ENCODE measurements around the gene CELF6.

The CELF6 gene

GRCh38 chr15:72248514-72248913 lies 71.4 kb downstream of the CELF6 start:
- Histone ChIP-seq H3K4me3 (ENCODE audit: low read length in 2 of 2) (no peak overlapping the region), H3K9ac (ENCODE audit: low read depth in 1 of 2, low read length in 2 of 2) (no peak overlapping the region), H3K27me3 (ENCODE audit: control insufficient read depth in 2 of 2, insufficient read depth in 2 of 2, low read length in 2 of 2) (no peaks in the 10 kb centered on the region), H3K9me3 (ENCODE audit: control insufficient read depth in 2 of 2, low read length in 2 of 2) (no peaks in the 10 kb centered on the region), H3K27ac (ENCODE audit: low read depth in 2 of 2, low read length in 2 of 2) (no peak overlapping the region), H3K4me1 (ENCODE audit: control insufficient read depth in 2 of 2, insufficient read depth in 2 of 2, low read length in 2 of 2) (no peaks in the 10 kb centered on the region), H3K36me3 (ENCODE audit: control insufficient read depth in 2 of 2, insufficient read depth in 2 of 2, low read length in 2 of 2) (peaks cover 35 to 48% of the 10 kb centered on the region in 2 donors)

GRCh38 chr15:72242775-72243370 lies 77.1 kb downstream of the CELF6 start:
- H3K36me3 ChIP-seq (ENCODE audit: control insufficient read depth in 2 of 2, insufficient read depth in 2 of 2, low read length in 2 of 2): peaks cover 25 to 28% of the 10 kb centered on the region in 2 donors

GRCh38 chr15:72239652-72240051 lies 80.3 kb downstream of the CELF6 start:
- H3K9me3 ChIP-seq (ENCODE audit: control insufficient read depth in 2 of 2, low read length in 2 of 2): no peaks in the 10 kb centered on the region
- H3K27me3 ChIP-seq (ENCODE audit: control insufficient read depth in 2 of 2, insufficient read depth in 2 of 2, low read length in 2 of 2): no peaks in the 10 kb centered on the region
- H3K27ac ChIP-seq (ENCODE audit: low read depth in 2 of 2, low read length in 2 of 2): no peak overlapping the region
- no peak overlapping the region for H3K9ac ChIP-seq (ENCODE audit: low read depth in 1 of 2, low read length in 2 of 2)
- no peaks in the 10 kb centered on the region for H3K4me1 ChIP-seq (ENCODE audit: control insufficient read depth in 2 of 2, insufficient read depth in 2 of 2, low read length in 2 of 2)
- peaks cover 25% of the 10 kb centered on the region in 2 donors for H3K36me3 ChIP-seq (ENCODE audit: control insufficient read depth in 2 of 2, insufficient read depth in 2 of 2, low read length in 2 of 2)
- no peak overlapping the region for H3K4me3 ChIP-seq (ENCODE audit: low read length in 2 of 2)

More at GRCh38 chr15:72242775-72243370, 77.1 kb downstream of the CELF6 start:
- Histone ChIP-seq H3K27me3 (ENCODE audit: control insufficient read depth in 2 of 2, insufficient read depth in 2 of 2, low read length in 2 of 2) (no peaks in the 10 kb centered on the region), H3K27ac (ENCODE audit: low read depth in 2 of 2, low read length in 2 of 2) (no peak overlapping the region), H3K4me3 (ENCODE audit: low read length in 2 of 2) (no peak overlapping the region), H3K9me3 (ENCODE audit: control insufficient read depth in 2 of 2, low read length in 2 of 2) (no peaks in the 10 kb centered on the region), H3K4me1 (ENCODE audit: control insufficient read depth in 2 of 2, insufficient read depth in 2 of 2, low read length in 2 of 2) (no peaks in the 10 kb centered on the region), H3K9ac (ENCODE audit: low read depth in 1 of 2, low read length in 2 of 2) (no peak overlapping the region)

DNA sequence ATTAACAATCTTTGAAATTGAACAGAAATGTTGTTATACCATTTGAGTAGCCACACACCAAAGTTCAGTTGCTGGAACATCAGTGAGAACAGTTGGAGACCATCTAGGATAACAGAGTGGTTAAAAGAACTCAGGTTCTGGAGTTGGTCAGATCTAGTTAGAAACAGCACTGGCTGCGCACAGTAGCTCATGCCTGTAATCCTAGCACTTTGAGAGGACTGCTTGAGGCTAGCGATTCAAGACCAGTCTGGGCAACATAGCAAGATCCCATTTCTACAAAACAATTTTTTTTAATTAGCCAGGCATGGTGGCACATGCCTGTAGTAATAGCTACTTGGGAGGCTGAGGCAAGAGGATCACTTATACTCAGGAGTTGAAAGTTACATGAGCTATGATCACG lies 81.4 kb downstream of the CELF6 start:
- no peak overlapping the region for H3K9ac ChIP-seq (ENCODE audit: low read depth in 1 of 2, low read length in 2 of 2)
- H3K27ac ChIP-seq (ENCODE audit: low read depth in 2 of 2, low read length in 2 of 2): no peak overlapping the region
- H3K4me1 ChIP-seq (ENCODE audit: control insufficient read depth in 2 of 2, insufficient read depth in 2 of 2, low read length in 2 of 2): no peaks in the 10 kb centered on the region
- no peaks in the 10 kb centered on the region for H3K27me3 ChIP-seq (ENCODE audit: control insufficient read depth in 2 of 2, insufficient read depth in 2 of 2, low read length in 2 of 2)
- no peaks in the 10 kb centered on the region for H3K9me3 ChIP-seq (ENCODE audit: control insufficient read depth in 2 of 2, low read length in 2 of 2)
- peaks cover 21 to 25% of the 10 kb centered on the region in 2 donors for H3K36me3 ChIP-seq (ENCODE audit: control insufficient read depth in 2 of 2, insufficient read depth in 2 of 2, low read length in 2 of 2)
- no peak overlapping the region for H3K4me3 ChIP-seq (ENCODE audit: low read length in 2 of 2)

GRCh38 chr15:72237853-72238224 lies 82.1 kb downstream of the CELF6 start:
- Histone ChIP-seq H3K27ac (ENCODE audit: low read depth in 2 of 2, low read length in 2 of 2) (no peak overlapping the region), H3K9ac (ENCODE audit: low read depth in 1 of 2, low read length in 2 of 2) (no peak overlapping the region), H3K4me3 (ENCODE audit: low read length in 2 of 2) (no peak overlapping the region), H3K27me3 (ENCODE audit: control insufficient read depth in 2 of 2, insufficient read depth in 2 of 2, low read length in 2 of 2) (no peaks in the 10 kb centered on the region), H3K9me3 (ENCODE audit: control insufficient read depth in 2 of 2, low read length in 2 of 2) (no peaks in the 10 kb centered on the region), H3K36me3 (ENCODE audit: control insufficient read depth in 2 of 2, insufficient read depth in 2 of 2, low read length in 2 of 2) (peaks cover 20 to 23% of the 10 kb centered on the region in 2 donors), H3K4me1 (ENCODE audit: control insufficient read depth in 2 of 2, insufficient read depth in 2 of 2, low read length in 2 of 2) (no peaks in the 10 kb centered on the region)

- Histone ChIP-seq H3K4me3 (ENCODE audit: low read length in 2 of 2) (no peak overlapping the region), H3K9ac (ENCODE audit: low read depth in 1 of 2, low read length in 2 of 2) (no peak overlapping the region), H3K27me3 (ENCODE audit: control insufficient read depth in 2 of 2, insufficient read depth in 2 of 2, low read length in 2 of 2) (no peaks in the 10 kb centered on the region), H3K36me3 (ENCODE audit: control insufficient read depth in 2 of 2, insufficient read depth in 2 of 2, low read length in 2 of 2) (peaks cover 14 to 18% of the 10 kb centered on the region in 2 donors), H3K4me1 (ENCODE audit: control insufficient read depth in 2 of 2, insufficient read depth in 2 of 2, low read length in 2 of 2) (peaks cover 4 to 6% of the 10 kb centered on the region in 2 donors), H3K9me3 (ENCODE audit: control insufficient read depth in 2 of 2, low read length in 2 of 2) (no peaks in the 10 kb centered on the region), H3K27ac (ENCODE audit: low read depth in 2 of 2, low read length in 2 of 2) (peak overlapping the region in 1 of 2 donors; percentile 44)
These were observed 82.7 kb downstream of the CELF6 start for GRCh38 chr15:72237029-72237852.

GRCh38 chr15:72236381-72237003 lies 83.5 kb downstream of the CELF6 start:
- no peak overlapping the region for H3K27ac ChIP-seq (ENCODE audit: low read depth in 2 of 2, low read length in 2 of 2)
- H3K9ac ChIP-seq (ENCODE audit: low read depth in 1 of 2, low read length in 2 of 2): no peak overlapping the region
- H3K9me3 ChIP-seq (ENCODE audit: control insufficient read depth in 2 of 2, low read length in 2 of 2): no peaks in the 10 kb centered on the region
- H3K4me1 ChIP-seq (ENCODE audit: control insufficient read depth in 2 of 2, insufficient read depth in 2 of 2, low read length in 2 of 2): peaks cover 4 to 9% of the 10 kb centered on the region in 2 donors
- H3K4me3 ChIP-seq (ENCODE audit: low read length in 2 of 2): no peak overlapping the region
- H3K27me3 ChIP-seq (ENCODE audit: control insufficient read depth in 2 of 2, insufficient read depth in 2 of 2, low read length in 2 of 2): no peaks in the 10 kb centered on the region
- H3K36me3 ChIP-seq (ENCODE audit: control insufficient read depth in 2 of 2, insufficient read depth in 2 of 2, low read length in 2 of 2): peaks cover 7 to 10% of the 10 kb centered on the region in 2 donors

DNA sequence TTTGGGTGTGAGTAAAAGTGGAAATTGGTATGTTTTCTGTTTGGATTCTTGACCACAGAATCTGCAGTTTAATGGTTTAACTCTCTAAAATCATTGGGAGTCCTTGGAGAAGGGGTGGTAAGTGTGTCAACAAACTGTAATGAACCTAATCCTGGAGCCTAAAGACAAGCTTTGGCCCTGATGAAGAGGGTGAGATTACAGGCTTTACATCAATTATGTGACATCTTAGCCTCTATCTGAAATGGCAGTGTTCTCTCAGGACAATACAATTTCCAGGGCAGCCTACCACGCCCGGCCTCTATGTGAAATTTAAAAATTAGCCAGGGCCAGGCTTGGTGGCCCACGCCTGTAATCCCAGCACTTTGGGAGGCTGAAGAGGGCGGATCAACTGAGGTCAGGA lies 84.7 kb downstream of the CELF6 start:
- Histone ChIP-seq H3K27me3 (ENCODE audit: control insufficient read depth in 2 of 2, insufficient read depth in 2 of 2, low read length in 2 of 2) (no peaks in the 10 kb centered on the region), H3K4me3 (ENCODE audit: low read length in 2 of 2) (no peak overlapping the region), H3K27ac (ENCODE audit: low read depth in 2 of 2, low read length in 2 of 2) (no peak overlapping the region), H3K4me1 (ENCODE audit: control insufficient read depth in 2 of 2, insufficient read depth in 2 of 2, low read length in 2 of 2) (peaks cover 4 to 12% of the 10 kb centered on the region in 2 donors), H3K9me3 (ENCODE audit: control insufficient read depth in 2 of 2, low read length in 2 of 2) (no peaks in the 10 kb centered on the region), H3K36me3 (ENCODE audit: control insufficient read depth in 2 of 2, insufficient read depth in 2 of 2, low read length in 2 of 2) (no peaks in the 10 kb centered on the region), H3K9ac (ENCODE audit: low read depth in 1 of 2, low read length in 2 of 2) (no peak overlapping the region)

All from mucosa of rectum (tissue), 2 donors.